Measurements from ENCODE around the gene ADAM12. TPM values are rescaled to one million over a fixed set of nuclear protein-coding genes. Genes with fewer than 3 reads are reported as not detected.

The ADAM12 gene
- total and polyA plus RNA-seq, 10 of the 15 experiments (the other 5 are each of a cell fraction or from before 2014, with no cell fraction given), result under 0.01 to 0.62 (median 0.04) TPM; not detected in 5

DNA sequence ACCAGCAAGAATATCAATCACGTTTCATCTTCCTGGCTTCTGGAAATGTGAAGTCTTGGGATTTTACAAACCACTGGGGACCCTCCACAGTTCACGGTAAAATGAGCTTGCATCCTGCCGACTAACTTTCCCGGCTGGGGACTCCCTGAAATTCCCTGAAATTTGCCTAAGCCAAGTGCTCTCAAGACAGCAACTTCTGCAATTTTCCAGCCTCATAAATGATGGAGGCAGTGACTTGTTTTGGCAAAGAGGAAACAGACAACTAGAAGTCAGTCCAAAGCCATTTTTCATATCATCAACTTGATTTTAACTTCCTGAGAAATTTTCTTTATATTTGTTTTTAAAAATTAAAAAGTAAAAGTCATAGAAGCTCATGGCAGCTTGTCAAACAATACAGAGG is 279.6 kb downstream of the ADAM12 start:
- ChIA-PET POLR2A (no interaction called here), RAD21 (ENCODE audit: unreplicated experiment) (no interaction called here), CTCF (no interaction called here), SMC1A (ENCODE audit: uncharacterized antibody, unreplicated experiment) (no interaction called here)
- DNase-seq (ENCODE audit: low read depth, low spot score), result no peak
- Histone ChIP-seq H4K20me1 (ENCODE audit: control insufficient read depth, insufficient read depth) (no peaks in the 10 kb centered on the region), H3K27ac (ENCODE audit: control insufficient read depth, insufficient read depth) (no peak overlapping the region), H3K9ac (ENCODE audit: control insufficient read depth, insufficient read depth, low read length) (no peak overlapping the region), H3K4me1 (ENCODE audit: control insufficient read depth, insufficient read depth, low read length) (no peaks in the 10 kb centered on the region), H3K27me3 (replicated peaks in 1 of 2; ENCODE audit: control insufficient read depth in 2 of 2, insufficient read depth in 2 of 2, low read length in 1 of 2) (no peaks in the 10 kb centered on the region), H3K79me2 (ENCODE audit: control insufficient read depth, insufficient read depth, low read length) (no peaks in the 10 kb centered on the region), H3K4me2 (ENCODE audit: control insufficient read depth, insufficient read depth) (no peak overlapping the region), H2AFZ (ENCODE audit: control insufficient read depth, low read depth, low read length) (no peak overlapping the region), H3K36me3 (ENCODE audit: control insufficient read depth in 2 of 2, insufficient read depth in 2 of 2, low read length in 1 of 2) (no peaks in the 10 kb centered on the region), H3K4me3 (no peak overlapping the region), H3K9me3 (replicated peaks; ENCODE audit: control insufficient read depth, insufficient read depth, low read length) (no peaks in the 10 kb centered on the region)
- no TSS peak for BruUV-seq (replicated peaks)
- FAIRE-seq, result no peak
- WGBS (ENCODE audit: insufficient coverage, insufficient replicate concordance, low lambda C conversion rate, missing lambda C conversion rate), result 36% methylated on average over 4 of the region's 4 CpGs
- in situ Hi-C loops (cut with MboI), result no loop called here
- no peak for TF ChIP-seq CHD2 (IDR thresholded peaks at IDR 0.05; ENCODE audit: borderline replicate concordance, low read depth, low read length)
- no peak for TF ChIP-seq TBL1XR1 (IDR thresholded peaks at IDR 0.05; ENCODE audit: low read depth, low read length)
- no peak for TF ChIP-seq EP300 (IDR thresholded peaks at IDR 0.05; ENCODE audit: borderline replicate concordance in 1 of 2, control insufficient read depth in 1 of 2, low read depth in 2 of 2, low read length in 2 of 2)
- no peak for TF ChIP-seq CUX1 (IDR thresholded peaks at IDR 0.05; ENCODE audit: insufficient replicate concordance, low read depth, low read length)
- no peak for TF ChIP-seq ELK1 (IDR thresholded peaks at IDR 0.05; ENCODE audit: low read depth, low read length)
- no peak for ATAC-seq
- intact Hi-C loops (cut with micrococcal nuclease; ENCODE audit: unreplicated experiment), result no loop called here

All from GM12878 (cell line).